H1 (cell line): Measurements from ENCODE around the gene CYP27B1. TPM values are rescaled to one million over a fixed set of nuclear protein-coding genes. Genes with fewer than 3 reads are reported as not detected.
A peak's percentile ranks its signal among the peaks of the same experiment; 100 is the strongest.

Experiments
- BRCA1 ChIP-seq: IDR thresholded peaks from 2 replicates; pipeline ENCODE4 v1.6.1; 2012; ENCODE audit warnings: low read depth, low read length, improper control_type of control experiment
- CHD2 ChIP-seq: IDR thresholded peaks from 2 replicates; pipeline ENCODE4 v1.6.1; 2012; ENCODE audit warnings: low read length, improper control_type of control experiment
- CREB1 ChIP-seq: IDR thresholded peaks from 2 replicates; pipeline ENCODE4 v1.6.1; 2012; ENCODE audit warnings: inconsistent platforms
- EP300 ChIP-seq, 2 experiments: IDR thresholded peaks; 1 replicate in 1 of 2; 2 replicates in 1 of 2; pipeline ENCODE4 v1.6.1; 2011 to 2012; ENCODE audit warnings: low read depth in 2 of 2, low read length in 2 of 2, mild to moderate bottlenecking in 2 of 2, borderline replicate concordance in 1 of 2, inconsistent platforms in 1 of 2, moderate library complexity in 1 of 2
- HDAC2 ChIP-seq, 2 experiments: fragments of 300-600 bp in 1 of 2; sonication (generic) in 1 of 2; IDR thresholded peaks; 2 replicates each; pipeline ENCODE4 v1.6.1; 2011 to 2012; ENCODE audit warnings: low read depth in 2 of 2, low read length in 2 of 2, mild to moderate bottlenecking in 2 of 2, moderate library complexity in 2 of 2, borderline replicate concordance in 1 of 2, inconsistent platforms in 1 of 2
- HDAC6 ChIP-seq: IDR thresholded peaks from one replicate; pipeline ENCODE4 v1.7.1; 2012; ENCODE audit warnings: low read depth, mild to moderate bottlenecking, inconsistent platforms, low read length, moderate library complexity
- KDM1A ChIP-seq: fragments of 200-600, 300-600 bp; sonication (generic); IDR thresholded peaks from 2 replicates; pipeline ENCODE4 v1.7.1; 2016; ENCODE audit warnings: mild to moderate bottlenecking, low read length, borderline replicate concordance
- MAFK ChIP-seq: IDR thresholded peaks from 2 replicates; pipeline ENCODE4 v1.6.1; 2012; ENCODE audit warnings: low read depth, mild to moderate bottlenecking, improper control_type of control experiment, low read length
- NANOG ChIP-seq: IDR thresholded peaks from 2 replicates; pipeline ENCODE4 v1.6.1; 2011; ENCODE audit warnings: low read length, low read depth, mild to moderate bottlenecking, inconsistent platforms; ENCODE audit not compliant: insufficient read depth, poor library complexity, severe bottlenecking
- PHF8 ChIP-seq: fragments of 200-600 bp; sonication (generic); conservative IDR thresholded peaks from 2 replicates; pipeline ENCODE4 v1.7.1; 2012; ENCODE audit warnings: low read depth, mild to moderate bottlenecking, inconsistent platforms, low read length, moderate library complexity
- POLR2AphosphoS5 ChIP-seq: IDR thresholded peaks from 2 replicates; pipeline ENCODE4 v1.6.1; 2011; ENCODE audit warnings: low read depth, low read length
- RNF2 ChIP-seq: fragments of 200-900, 300-1000 bp; sonication (generic); IDR thresholded peaks from 2 replicates; pipeline ENCODE4 v1.7.1; 2016; ENCODE audit warnings: borderline replicate concordance, low read depth, mild to moderate bottlenecking, antibody characterized with exemption, low read length; ENCODE audit not compliant: poor library complexity, severe bottlenecking; ENCODE audit errors: missing control alignments
- SAP30 ChIP-seq: fragments of 300-600 bp; sonication (generic); IDR thresholded peaks from 2 replicates; pipeline ENCODE4 v1.7.1; 2012; ENCODE audit warnings: low read length, moderate library complexity, mild to moderate bottlenecking, inconsistent platforms; ENCODE audit not compliant: insufficient read depth, insufficient replicate concordance
- SIN3A ChIP-seq, 2 experiments: IDR thresholded peaks in 1 of 2; conservative IDR thresholded peaks in 1 of 2; 2 replicates each; pipeline ENCODE4 v1.6.1; 2011 to 2012; ENCODE audit warnings: low read length in 2 of 2, improper control_type of control experiment in 1 of 2, low read depth in 1 of 2, mild to moderate bottlenecking in 1 of 2
- SP1 ChIP-seq: IDR thresholded peaks from 2 replicates; pipeline ENCODE4 v1.6.1; 2011; ENCODE audit warnings: low read depth, low read length
- SP4 ChIP-seq: IDR thresholded peaks from 2 replicates; pipeline ENCODE4 v1.6.1; 2012; ENCODE audit warnings: low read length, inconsistent platforms
- TBP ChIP-seq: IDR thresholded peaks from 2 replicates; pipeline ENCODE4 v1.6.1; 2011; ENCODE audit warnings: low read depth, low read length, improper control_type of control experiment
- ZNF274 ChIP-seq: IDR thresholded peaks from 2 replicates; pipeline ENCODE4 v1.7.0; 2012; ENCODE audit warnings: low read length, borderline replicate concordance; ENCODE audit errors: extremely low read depth
- polyA plus RNA-seq, 7 experiments: library from polyadenylated mRNA; depleted of rRNA in 3 of 7; stranded (reverse) in 5 of 7; unstranded in 2 of 7; fragments of >200 nt in 5 of 7; fragments of 200-250 nt in 2 of 7; gene quantifications; 1 replicate in 5 of 7; 2 replicates in 1 of 7; 4 replicates in 1 of 7; pipeline versions ENCODE4 v1.2.1 to v1.2.3, GENCODE V29; 2011 to 2013; ENCODE audit warnings: missing spikeins in 2 of 7, mixed read lengths in 2 of 7
- total RNA-seq: library from RNA; stranded (reverse); fragmentation: NEBNext Ultra II Directional; extraction: Animal tissue kit (Norgen Biotek cat#: 25700); gene quantifications from 2 replicates; pipeline ENCODE4 v1.2.1, GENCODE V29; 2021
- TF ChIP-seq, protein P1 (sequence below): IDR thresholded peaks from 2 replicates; pipeline ENCODE4 v1.6.1; 2011; ENCODE audit warnings: low read depth, mild to moderate bottlenecking, low read length; ENCODE audit not compliant: insufficient read depth
- TF ChIP-seq, protein P2 (sequence below): IDR thresholded peaks from 2 replicates; pipeline ENCODE4 v1.6.1; 2012; ENCODE audit warnings: inconsistent platforms
- TF ChIP-seq, protein P3 (sequence below): IDR thresholded peaks from 2 replicates; pipeline ENCODE4 v1.6.1; 2012; ENCODE audit warnings: inconsistent platforms

The CYP27B1 gene
- total and polyA plus RNA-seq, 2 of the 8 experiments (the other 6 are each of a cell fraction or from before 2014, with no cell fraction given), result 2.9 to 3.3 TPM

DNA sequence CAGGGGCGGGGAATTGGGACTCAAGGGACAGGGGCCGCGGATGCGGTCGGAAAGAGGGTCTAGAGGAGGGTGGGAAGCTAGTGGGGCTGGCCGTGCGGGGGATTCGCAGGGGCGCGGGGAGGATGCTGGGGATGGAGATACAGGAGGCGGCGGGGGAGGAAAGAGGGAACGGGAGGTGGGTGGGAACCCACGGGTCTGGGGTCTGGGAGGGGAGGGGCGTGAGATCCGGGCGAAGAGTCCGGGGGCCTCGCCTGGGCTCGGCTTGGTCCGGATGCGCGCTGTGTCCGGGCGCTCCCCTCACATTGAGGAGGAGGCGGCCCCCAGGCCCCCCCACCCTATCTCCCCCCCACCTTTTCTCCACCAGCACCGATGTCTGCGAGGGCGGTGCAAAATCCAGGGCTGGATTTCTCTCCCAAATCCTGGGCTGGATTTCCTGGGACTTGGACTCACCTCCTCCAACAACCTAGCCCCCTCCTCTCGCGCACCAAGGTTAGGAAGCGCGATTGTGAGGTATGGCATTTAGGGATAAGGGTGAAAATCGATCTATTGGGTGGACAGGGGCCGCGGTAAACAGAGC, 28.1 kb downstream of the CYP27B1 start, which contains the start of gene AGAP2 (continued):
- TF ChIP-seq CREB1 (peak; percentile 38; the same call in 1 of the 2 replicates), MAFK (no peak), POLR2AphosphoS5 (no peak), ZNF274 (no peak), SP4 (no peak), EP300 (IDR thresholded peaks at IDR 0.05; ENCODE audit: borderline replicate concordance in 1 of 2, low read depth in 2 of 2, low read length in 2 of 2) (no peak), CHD2 (peak; percentile 58; the same call in 1 of the 2 replicates), RNF2 (no peak), KDM1A (no peak), HDAC2 (IDR thresholded peaks at IDR 0.05; ENCODE audit: borderline replicate concordance in 1 of 2, low read depth in 2 of 2, low read length in 2 of 2) (no peak), TBP (no peak), PHF8 (no peak), HDAC6 (no peak), SP1 (peak; percentile 99), SIN3A (conservative IDR thresholded peaks at IDR 0.05 in 1 of 2, IDR thresholded peaks at IDR 0.05 in 1 of 2; ENCODE audit: low read depth in 1 of 2, low read length in 2 of 2) (peak in 1 of 2 experiments; percentile 40; a peak in 1 of 4 replicates), NANOG (no peak), BRCA1 (no peak), SAP30 (no peak)
- TF ChIP-seq, protein P1, sequence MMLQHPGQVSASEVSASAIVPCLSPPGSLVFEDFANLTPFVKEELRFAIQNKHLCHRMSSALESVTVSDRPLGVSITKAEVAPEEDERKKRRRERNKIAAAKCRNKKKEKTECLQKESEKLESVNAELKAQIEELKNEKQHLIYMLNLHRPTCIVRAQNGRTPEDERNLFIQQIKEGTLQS, result no peak
- TF ChIP-seq, protein P2, sequence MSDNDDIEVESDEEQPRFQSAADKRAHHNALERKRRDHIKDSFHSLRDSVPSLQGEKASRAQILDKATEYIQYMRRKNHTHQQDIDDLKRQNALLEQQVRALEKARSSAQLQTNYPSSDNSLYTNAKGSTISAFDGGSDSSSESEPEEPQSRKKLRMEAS, result 0 out of 2 replicates have a peak, but pooled peaks have one; percentile 17
- TF ChIP-seq, protein P3, sequence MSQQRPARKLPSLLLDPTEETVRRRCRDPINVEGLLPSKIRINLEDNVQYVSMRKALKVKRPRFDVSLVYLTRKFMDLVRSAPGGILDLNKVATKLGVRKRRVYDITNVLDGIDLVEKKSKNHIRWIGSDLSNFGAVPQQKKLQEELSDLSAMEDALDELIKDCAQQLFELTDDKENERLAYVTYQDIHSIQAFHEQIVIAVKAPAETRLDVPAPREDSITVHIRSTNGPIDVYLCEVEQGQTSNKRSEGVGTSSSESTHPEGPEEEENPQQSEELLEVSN, result no peak
